H1 (cell line): ENCODE measurements around the gene TCAIM. TPM values are rescaled to one million over a fixed set of nuclear protein-coding genes. Genes with fewer than 3 reads are reported as not detected.

Experiments used
- CTCF ChIA-PET: fragments of 300-600 bp; sonication (Branson Sonifier 250); formaldehyde crosslinking; loops from one replicate; lab custom pipeline; 2021; ENCODE audit not compliant: partially characterized antibody; lab: Charles Lee
- POLR2A ChIA-PET: fragments of 300-600 bp; sonication (Branson Sonifier 250); formaldehyde crosslinking; loops from one replicate; lab custom pipeline; 2021; ENCODE audit warnings: inconsistent platforms; ENCODE audit not compliant: partially characterized antibody; lab: Charles Lee
- DNase-seq, 2 experiments: peaks; one replicate each; pipeline versions ENCODE4 v3.0.0 to v3.0.0-alpha.2; 2010 to 2022; ENCODE audit warnings: low spot score in 2 of 2, low read depth in 1 of 2, mixed read lengths in 1 of 2
- FAIRE-seq: peaks from 2 replicates; lab custom pipeline; 2011; peaks lifted over from hg19 to GRCh38; lab: Jason Lieb, UNC
- H2AFZ ChIP-seq: 2 replicates; pipeline ENCODE4 v1.8.1; 2012; ENCODE audit warnings: low read length, inconsistent platforms
- H2AK5ac ChIP-seq: 2 replicates; pipeline ENCODE4 v1.6.1; 2013; ENCODE audit warnings: low read depth, low read length
- H2BK120ac ChIP-seq: replicated peaks from 2 replicates; pipeline ENCODE3; 2013; ENCODE audit warnings: low read depth, low read length, inconsistent platforms
- H2BK12ac ChIP-seq: 2 replicates; pipeline ENCODE4 v1.6.1; 2013; ENCODE audit warnings: low read depth, low read length
- H2BK15ac ChIP-seq: 2 replicates; pipeline ENCODE4 v1.6.1; 2013; ENCODE audit warnings: low read length
- H2BK20ac ChIP-seq: 2 replicates; pipeline ENCODE4 v1.6.1; 2013; ENCODE audit warnings: low read length
- H2BK5ac ChIP-seq: 2 replicates; pipeline ENCODE4 v1.6.1; 2013; ENCODE audit warnings: low read depth, low read length
- H3K14ac ChIP-seq: 2 replicates; pipeline ENCODE4 v1.6.1; 2013; ENCODE audit warnings: inconsistent platforms; ENCODE audit not compliant: insufficient read length
- H3K18ac ChIP-seq: 2 replicates; pipeline ENCODE4 v1.6.1; 2013; ENCODE audit warnings: low read length; ENCODE audit errors: extremely low read depth
- H3K23ac ChIP-seq: 2 replicates; pipeline ENCODE4 v1.6.1; 2013; ENCODE audit warnings: inconsistent platforms; ENCODE audit not compliant: insufficient read length
- H3K23me2 ChIP-seq: 2 replicates; pipeline ENCODE4 v1.6.1; 2013; ENCODE audit warnings: low read depth, low read length
- H3K27ac ChIP-seq: 2 replicates; pipeline ENCODE4 v1.6.1; 2011; ENCODE audit warnings: low read depth, low read length, inconsistent platforms
- H3K27me3 ChIP-seq, 4 experiments: replicated peaks in 1 of 4; 1 replicate in 1 of 4; 2 replicates in 3 of 4; pipeline versions ENCODE4 v1.6.1 to v1.8.1; 2011 to 2013; ENCODE audit warnings: low read length in 3 of 4, mild to moderate bottlenecking in 3 of 4, inconsistent platforms in 2 of 4, mixed read lengths in 2 of 4, moderate library complexity in 1 of 4; ENCODE audit not compliant: control insufficient read depth in 3 of 4, insufficient read depth in 3 of 4; ENCODE audit errors: extremely low read depth in 1 of 4
- H3K36me3 ChIP-seq, 4 experiments: 2 replicates each; pipeline versions ENCODE4 v1.6.1 to v1.8.1; 2011 to 2013; ENCODE audit warnings: mild to moderate bottlenecking in 4 of 4, low read length in 3 of 4, moderate library complexity in 2 of 4, control low read depth in 1 of 4, inconsistent platforms in 1 of 4; ENCODE audit not compliant: insufficient read depth in 4 of 4, control insufficient read depth in 2 of 4
- H3K4ac ChIP-seq: replicated peaks from 2 replicates; pipeline ENCODE3; 2013; ENCODE audit warnings: low read length, low read depth, mixed read lengths, inconsistent platforms; ENCODE audit not compliant: insufficient read length
- H3K4me1 ChIP-seq, 4 experiments: replicated peaks in 1 of 4; 1 replicate in 1 of 4; 2 replicates in 3 of 4; pipeline versions ENCODE4 v1.6.1 to v1.8.1; 2011 to 2013; ENCODE audit warnings: low read length in 3 of 4, inconsistent platforms in 2 of 4, mixed read lengths in 1 of 4; ENCODE audit not compliant: insufficient read depth in 4 of 4, control insufficient read depth in 3 of 4
- H3K4me2 ChIP-seq, 2 experiments: 2 replicates each; pipeline versions ENCODE4 v1.6.1 to v1.8.1; 2011 to 2013; ENCODE audit warnings: low read depth in 2 of 2, low read length in 2 of 2, control low read depth in 1 of 2, inconsistent platforms in 1 of 2, mild to moderate bottlenecking in 1 of 2; ENCODE audit not compliant: insufficient read depth in 1 of 2
- H3K4me3 ChIP-seq, 4 experiments: fragments of 200-600, 300-600 bp in 1 of 4; sonication (generic), shearing (Covaris generic), sonication (Bioruptor Twin) in 1 of 4; 2 replicates each; pipeline versions ENCODE4 v1.5.1 to v1.8.1; 2011 to 2016; ENCODE audit warnings: low read length in 4 of 4, low read depth in 3 of 4, control low read depth in 2 of 4, inconsistent platforms in 2 of 4, mild to moderate bottlenecking in 2 of 4, mixed read lengths in 1 of 4, moderate library complexity in 1 of 4; ENCODE audit not compliant: insufficient read depth in 2 of 4; ENCODE audit errors: extremely low read depth in 1 of 4
- H3K56ac ChIP-seq: replicated peaks from 2 replicates; pipeline ENCODE3; 2013; ENCODE audit warnings: low read depth, mild to moderate bottlenecking, mixed read lengths, low read length, inconsistent platforms; ENCODE audit not compliant: insufficient read length
- H3K79me1 ChIP-seq: 2 replicates; pipeline ENCODE4 v1.6.1; 2013; ENCODE audit warnings: low read depth, low read length, control low read depth
- H3K79me2 ChIP-seq, 2 experiments: 2 replicates each; pipeline versions ENCODE4 v1.6.1 to v1.8.1; 2012 to 2013; ENCODE audit warnings: low read length in 2 of 2, mild to moderate bottlenecking in 2 of 2, inconsistent platforms in 1 of 2; ENCODE audit not compliant: insufficient read depth in 2 of 2, control insufficient read depth in 1 of 2
- H3K9ac ChIP-seq, 4 experiments: replicated peaks in 1 of 4; 1 replicate in 1 of 4; 2 replicates in 3 of 4; pipeline versions ENCODE4 v1.6.1 to v1.8.1; 2011 to 2013; ENCODE audit warnings: low read depth in 3 of 4, low read length in 3 of 4, control low read depth in 2 of 4, mild to moderate bottlenecking in 2 of 4, moderate library complexity in 2 of 4, inconsistent platforms in 1 of 4; ENCODE audit errors: extremely low read depth in 1 of 4
- H3K9me3 ChIP-seq, 2 experiments: 2 replicates each; pipeline versions ENCODE4 v1.6.1 to v1.8.1; 2012 to 2013; ENCODE audit warnings: mild to moderate bottlenecking in 2 of 2, moderate library complexity in 2 of 2, control low read depth in 1 of 2, inconsistent platforms in 1 of 2, low read depth in 1 of 2, low read length in 1 of 2, mixed read lengths in 1 of 2; ENCODE audit not compliant: insufficient read depth in 2 of 2
- H4K20me1 ChIP-seq, 2 experiments: replicated peaks in 1 of 2; 2 replicates each; pipeline versions ENCODE3 to v1.8.1; 2011 to 2013; ENCODE audit warnings: inconsistent platforms in 2 of 2, low read length in 2 of 2, mild to moderate bottlenecking in 1 of 2; ENCODE audit not compliant: insufficient read depth in 2 of 2, control insufficient read depth in 1 of 2
- H4K5ac ChIP-seq: 2 replicates; pipeline ENCODE4 v1.6.1; 2013; ENCODE audit warnings: low read length, low read depth, mixed read lengths, inconsistent platforms; ENCODE audit not compliant: insufficient read length
- H4K8ac ChIP-seq: 2 replicates; pipeline ENCODE4 v1.8.0; 2013; ENCODE audit warnings: mild to moderate bottlenecking, moderate library complexity, low read length, inconsistent platforms; ENCODE audit not compliant: insufficient read depth; ENCODE audit errors: extremely low read depth
- H4K91ac ChIP-seq: replicated peaks from 2 replicates; pipeline ENCODE3; 2013; ENCODE audit warnings: low read length, mixed read lengths, inconsistent platforms; ENCODE audit not compliant: insufficient read length
- GTF2F1 ChIP-seq: IDR thresholded peaks from 2 replicates; pipeline ENCODE4 v1.6.1; 2012; ENCODE audit warnings: low read depth, low read length, improper control_type of control experiment, borderline replicate concordance
- JUND ChIP-seq: IDR thresholded peaks from 2 replicates; pipeline ENCODE4 v1.6.1; 2011; ENCODE audit warnings: mild to moderate bottlenecking, improper control_type of control experiment, low read length
- KDM4A ChIP-seq: IDR thresholded peaks from one replicate; pipeline ENCODE4 v1.7.1; 2012; ENCODE audit warnings: low read depth, mild to moderate bottlenecking, moderate library complexity, low read length, inconsistent platforms; ENCODE audit not compliant: severe bottlenecking
- RFX5 ChIP-seq: IDR thresholded peaks from 2 replicates; pipeline ENCODE4 v1.6.1; 2011; ENCODE audit warnings: low read depth, low read length, improper control_type of control experiment, borderline replicate concordance
- RNF2 ChIP-seq: fragments of 200-900, 300-1000 bp; sonication (generic); IDR thresholded peaks from 2 replicates; pipeline ENCODE4 v1.7.1; 2016; ENCODE audit warnings: borderline replicate concordance, low read depth, mild to moderate bottlenecking, antibody characterized with exemption, low read length; ENCODE audit not compliant: poor library complexity, severe bottlenecking; ENCODE audit errors: missing control alignments
- RXRA ChIP-seq: IDR thresholded peaks from 2 replicates; pipeline ENCODE4 v1.6.1; 2011; ENCODE audit warnings: low read depth, mild to moderate bottlenecking, low read length, moderate library complexity; ENCODE audit not compliant: insufficient read depth
- SP4 ChIP-seq: IDR thresholded peaks from 2 replicates; pipeline ENCODE4 v1.6.1; 2012; ENCODE audit warnings: low read length, inconsistent platforms
- SRF ChIP-seq: IDR thresholded peaks from 2 replicates; pipeline ENCODE4 v1.6.1; 2011; ENCODE audit warnings: mild to moderate bottlenecking, low read depth, low read length, moderate library complexity
- YY1 ChIP-seq: IDR thresholded peaks from 2 replicates; pipeline ENCODE4 v1.6.1; 2011; ENCODE audit warnings: low read depth, mild to moderate bottlenecking, low read length
- WGBS, 2 experiments: shearing (Covaris generic) in 1 of 2; methylation state at CpG; one replicate each; pipeline versions ENCODE4 v1.1.6 to v1.1.7; 2013 to 2015; ENCODE audit warnings: low lambda C conversion rate in 2 of 2, mixed read lengths in 2 of 2, inconsistent platforms in 1 of 2, low coverage in 1 of 2, missing lambda C conversion rate in 1 of 2; ENCODE audit not compliant: insufficient replicate concordance in 2 of 2, insufficient coverage in 1 of 2, insufficient read length in 1 of 2; ENCODE audit errors: extremely low coverage in 1 of 2, missing lambda C conversion rate in 1 of 2; 5-methylcytosine and 5-hydroxymethylcytosine counted together
- polyA plus RNA-seq, 7 experiments: library from polyadenylated mRNA; depleted of rRNA in 3 of 7; stranded (reverse) in 5 of 7; unstranded in 2 of 7; fragments of >200 nt in 5 of 7; fragments of 200-250 nt in 2 of 7; gene quantifications; 1 replicate in 5 of 7; 2 replicates in 1 of 7; 4 replicates in 1 of 7; pipeline versions ENCODE4 v1.2.1 to v1.2.3, GENCODE V29; 2011 to 2013; ENCODE audit warnings: missing spikeins in 2 of 7, mixed read lengths in 2 of 7
- total RNA-seq: library from RNA; stranded (reverse); fragmentation: NEBNext Ultra II Directional; extraction: Animal tissue kit (Norgen Biotek cat#: 25700); gene quantifications from 2 replicates; pipeline ENCODE4 v1.2.1, GENCODE V29; 2021
- TF ChIP-seq, protein P1 (sequence below): IDR thresholded peaks from 2 replicates; pipeline ENCODE4 v1.6.1; 2012; ENCODE audit warnings: inconsistent platforms
- TF ChIP-seq, protein P2 (sequence below): IDR thresholded peaks from 2 replicates; pipeline ENCODE4 v1.6.1; 2011; ENCODE audit warnings: low read depth, mild to moderate bottlenecking, low read length; ENCODE audit not compliant: insufficient read depth
- TF ChIP-seq, protein P3 (sequence below): IDR thresholded peaks from 2 replicates; pipeline ENCODE4 v1.6.1; 2012; ENCODE audit warnings: low read length, inconsistent platforms

TCAIM gene
- total and polyA plus RNA-seq, 2 of the 8 experiments (the other 6 are each of a cell fraction or from before 2014, with no cell fraction given) = 6.9 to 22.1 TPM

DNA sequence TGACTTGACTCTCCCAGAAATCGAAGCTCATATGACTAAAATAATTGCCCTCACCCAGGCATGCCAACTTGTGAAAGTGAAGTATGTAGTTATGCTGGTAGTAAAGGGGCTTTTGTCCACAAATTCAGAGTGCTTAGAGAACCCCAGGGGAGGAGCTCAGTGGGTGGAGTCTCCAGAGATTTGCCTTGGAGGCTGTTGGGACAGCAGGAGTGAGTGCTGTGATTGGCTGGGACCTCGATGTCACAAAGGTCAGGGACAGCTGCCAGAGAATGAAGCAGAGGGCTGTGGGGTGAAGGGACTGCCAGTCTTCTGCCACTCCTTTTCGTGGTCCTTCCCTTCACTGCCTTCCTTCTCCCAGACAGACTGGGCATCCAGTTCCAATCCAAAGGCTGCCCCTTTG lies 89.1 kb downstream of the TCAIM start:
- Histone ChIP-seq H2BK5ac (no peak overlapping the region), H4K5ac (no peak overlapping the region), H2BK20ac (no peak overlapping the region), H3K4me2 (no peak overlapping the region), H3K4me3 (no peak overlapping the region), H3K27me3 (no peaks in the 10 kb centered on the region; a peak in 1 of 7 replicates), H3K18ac (no peak overlapping the region), H3K14ac (no peak overlapping the region), H3K4ac (no peak overlapping the region), H2AK5ac (no peak overlapping the region), H3K27ac (no peak overlapping the region), H4K20me1 (no peaks in the 10 kb centered on the region), H4K8ac (no peak overlapping the region), H3K79me2 (no peaks in the 10 kb centered on the region), H3K23me2 (no peaks in the 10 kb centered on the region), H3K36me3 (no peaks in the 10 kb centered on the region), H2AFZ (peak overlapping the region; percentile 86; the same call in 1 of the 2 replicates), H3K23ac (no peak overlapping the region), H3K79me1 (no peaks in the 10 kb centered on the region), H4K91ac (no peak overlapping the region), H3K9ac (no peak overlapping the region), H2BK15ac (no peak overlapping the region), H3K56ac (no peak overlapping the region), H3K9me3 (no peaks in the 10 kb centered on the region), H2BK120ac (no peak overlapping the region), H3K4me1 (no peaks in the 10 kb centered on the region), H2BK12ac (no peak overlapping the region)
- DNase-seq (no peak), FAIRE-seq (no peak)
- WGBS, 2 experiments = 90% methylated on average over 3 of the region's 3 CpGs; no CpG with 5 or more reads in 1 of the 2 experiments
- CTCF ChIA-PET = interaction anchor here (1.1 to 1.3 kb wide), 2 partner anchors 9 to 15 kb away, joined by 3 read pairs; no protein-coding TSS in a partner anchor
- POLR2A ChIA-PET = no interaction called here
- TF ChIP-seq, protein P1, sequence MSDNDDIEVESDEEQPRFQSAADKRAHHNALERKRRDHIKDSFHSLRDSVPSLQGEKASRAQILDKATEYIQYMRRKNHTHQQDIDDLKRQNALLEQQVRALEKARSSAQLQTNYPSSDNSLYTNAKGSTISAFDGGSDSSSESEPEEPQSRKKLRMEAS = no peak
- TF ChIP-seq SP4 = no peak
- no peak for TF ChIP-seq RNF2
- TF ChIP-seq GTF2F1 = no peak
- no peak for TF ChIP-seq KDM4A
- TF ChIP-seq, protein P2, sequence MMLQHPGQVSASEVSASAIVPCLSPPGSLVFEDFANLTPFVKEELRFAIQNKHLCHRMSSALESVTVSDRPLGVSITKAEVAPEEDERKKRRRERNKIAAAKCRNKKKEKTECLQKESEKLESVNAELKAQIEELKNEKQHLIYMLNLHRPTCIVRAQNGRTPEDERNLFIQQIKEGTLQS = no peak
- no peak for TF ChIP-seq JUND
- no peak for TF ChIP-seq RXRA
- TF ChIP-seq, protein P3, sequence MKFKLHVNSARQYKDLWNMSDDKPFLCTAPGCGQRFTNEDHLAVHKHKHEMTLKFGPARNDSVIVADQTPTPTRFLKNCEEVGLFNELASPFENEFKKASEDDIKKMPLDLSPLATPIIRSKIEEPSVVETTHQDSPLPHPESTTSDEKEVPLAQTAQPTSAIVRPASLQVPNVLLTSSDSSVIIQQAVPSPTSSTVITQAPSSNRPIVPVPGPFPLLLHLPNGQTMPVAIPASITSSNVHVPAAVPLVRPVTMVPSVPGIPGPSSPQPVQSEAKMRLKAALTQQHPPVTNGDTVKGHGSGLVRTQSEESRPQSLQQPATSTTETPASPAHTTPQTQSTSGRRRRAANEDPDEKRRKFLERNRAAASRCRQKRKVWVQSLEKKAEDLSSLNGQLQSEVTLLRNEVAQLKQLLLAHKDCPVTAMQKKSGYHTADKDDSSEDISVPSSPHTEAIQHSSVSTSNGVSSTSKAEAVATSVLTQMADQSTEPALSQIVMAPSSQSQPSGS = no peak
- no peak for TF ChIP-seq SRF
- no peak for TF ChIP-seq RFX5
- no peak for TF ChIP-seq YY1
